Measurements from ENCODE around the gene IL16.

DNA sequence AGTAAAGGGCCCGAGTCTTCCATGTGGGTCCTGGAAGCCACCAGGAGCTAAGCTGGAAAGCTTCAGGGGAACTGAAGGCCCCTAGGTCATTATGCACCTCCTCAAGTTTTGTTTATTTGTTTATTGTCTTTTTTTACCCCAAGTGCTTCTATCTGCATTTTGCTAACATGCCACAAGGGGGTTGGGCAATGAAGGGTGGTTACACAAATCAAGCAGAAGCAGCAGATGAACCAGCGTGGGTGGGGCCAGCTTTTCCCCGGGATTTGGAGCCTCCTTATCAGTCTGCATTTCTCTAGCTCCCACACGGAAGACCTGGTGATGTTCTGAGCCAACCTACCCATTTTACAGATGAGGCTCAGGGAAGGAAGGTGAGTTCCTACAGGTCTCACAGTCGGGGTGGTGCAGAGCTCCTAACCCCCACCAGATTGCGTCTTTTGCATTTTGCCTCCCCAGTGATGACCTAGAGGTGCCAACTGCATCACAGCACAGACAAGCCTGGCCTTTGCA lies 160.6 kb downstream of the IL16 start:
- TF ChIP-seq MXI1 (conservative IDR thresholded peaks at IDR 0.05; ENCODE audit: poor library complexity, severe bottlenecking) (no peak), TAF1 (IDR thresholded peaks at IDR 0.05; ENCODE audit: low read depth) (no peak), POLR2AphosphoS5 (IDR thresholded peaks at IDR 0.05) (no peak), EP300 (conservative IDR thresholded peaks at IDR 0.05; ENCODE audit: poor library complexity, severe bottlenecking) (no peak), RAD21 (conservative IDR thresholded peaks at IDR 0.05) (no peak), EZH2 (IDR thresholded peaks at IDR 0.05; ENCODE audit: borderline replicate concordance, insufficient read depth, low read length, poor library complexity, severe bottlenecking) (no peak)
- TF ChIP-seq, protein P1, sequence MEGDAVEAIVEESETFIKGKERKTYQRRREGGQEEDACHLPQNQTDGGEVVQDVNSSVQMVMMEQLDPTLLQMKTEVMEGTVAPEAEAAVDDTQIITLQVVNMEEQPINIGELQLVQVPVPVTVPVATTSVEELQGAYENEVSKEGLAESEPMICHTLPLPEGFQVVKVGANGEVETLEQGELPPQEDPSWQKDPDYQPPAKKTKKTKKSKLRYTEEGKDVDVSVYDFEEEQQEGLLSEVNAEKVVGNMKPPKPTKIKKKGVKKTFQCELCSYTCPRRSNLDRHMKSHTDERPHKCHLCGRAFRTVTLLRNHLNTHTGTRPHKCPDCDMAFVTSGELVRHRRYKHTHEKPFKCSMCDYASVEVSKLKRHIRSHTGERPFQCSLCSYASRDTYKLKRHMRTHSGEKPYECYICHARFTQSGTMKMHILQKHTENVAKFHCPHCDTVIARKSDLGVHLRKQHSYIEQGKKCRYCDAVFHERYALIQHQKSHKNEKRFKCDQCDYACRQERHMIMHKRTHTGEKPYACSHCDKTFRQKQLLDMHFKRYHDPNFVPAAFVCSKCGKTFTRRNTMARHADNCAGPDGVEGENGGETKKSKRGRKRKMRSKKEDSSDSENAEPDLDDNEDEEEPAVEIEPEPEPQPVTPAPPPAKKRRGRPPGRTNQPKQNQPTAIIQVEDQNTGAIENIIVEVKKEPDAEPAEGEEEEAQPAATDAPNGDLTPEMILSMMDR (IDR thresholded peaks at IDR 0.05; ENCODE audit: poor library complexity, severe bottlenecking): no peak

Measured in neural cell (in vitro differentiated cells).